Common myeloid progenitor, CD34-positive (primary cell): ENCODE measurements around the gene RHPN2.
"Not testable (repeated sequence)": the region's sequence is repeated elsewhere in the genome, so short reads cannot be mapped to it uniquely, and the experiment has no call there.

Experiments
- CTCF ChIA-PET: fragments of 350-600 bp; sonication (Branson Sonifier 250); formaldehyde crosslinking; loops from one replicate; lab custom pipeline; 2021; ENCODE audit warnings: antibody characterized with exemption; lab: Charles Lee
- POLR2A ChIA-PET: fragments of 350-600 bp; sonication (Branson Sonifier 250); formaldehyde crosslinking; loops from one replicate; lab custom pipeline; 2021; ENCODE audit warnings: antibody characterized with exemption; lab: Charles Lee
- DNase-seq, 3 donors: peaks; one replicate each; pipeline versions ENCODE4 v3.0.0 to v3.0.0-alpha.2; 2013
- H3K27ac ChIP-seq, 2 experiments: 1 replicate in 1 of 2; 2 replicates in 1 of 2; pipeline ENCODE4 v1.7.0; 2013; ENCODE audit warnings: inconsistent platforms in 2 of 2, low read length in 2 of 2, mild to moderate bottlenecking in 2 of 2, low read depth in 1 of 2, moderate library complexity in 1 of 2; ENCODE audit not compliant: severe bottlenecking in 2 of 2, insufficient read depth in 1 of 2, poor library complexity in 1 of 2
- H3K27me3 ChIP-seq, 5 experiments: replicated peaks in 2 of 5; 1 replicate in 3 of 5; 2 replicates in 2 of 5; pipeline versions ENCODE4 v1.6.1 to v1.7.0; 2013; ENCODE audit warnings: low read length in 4 of 5, mild to moderate bottlenecking in 2 of 5, moderate library complexity in 2 of 5, inconsistent platforms in 1 of 5; ENCODE audit not compliant: insufficient read depth in 5 of 5, control insufficient read depth in 4 of 5
- H3K36me3 ChIP-seq, 4 experiments: 1 replicate in 2 of 4; 2 replicates in 2 of 4; pipeline versions ENCODE4 v1.6.1 to v1.7.0; 2013; ENCODE audit warnings: low read length in 3 of 4, control low read depth in 1 of 4, mild to moderate bottlenecking in 1 of 4; ENCODE audit not compliant: control insufficient read depth in 4 of 4, insufficient read depth in 4 of 4
- H3K4me1 ChIP-seq, 4 experiments: 1 replicate in 3 of 4; 2 replicates in 1 of 4; pipeline versions ENCODE4 v1.6.1 to v1.7.1; 2013; ENCODE audit warnings: low read length in 3 of 4, mild to moderate bottlenecking in 3 of 4, control low read depth in 1 of 4, inconsistent platforms in 1 of 4, moderate library complexity in 1 of 4; ENCODE audit not compliant: control insufficient read depth in 4 of 4, insufficient read depth in 4 of 4; ENCODE audit errors: control extremely low read depth in 1 of 4
- H3K4me3 ChIP-seq, 7 experiments: 1 replicate in 4 of 7; 2 replicates in 3 of 7; pipeline versions ENCODE4 v1.5.1 to v1.7.0; 2013; ENCODE audit warnings: mild to moderate bottlenecking in 7 of 7, low read length in 6 of 7, moderate library complexity in 6 of 7, inconsistent platforms in 2 of 7, low read depth in 2 of 7, control low read depth in 1 of 7; ENCODE audit not compliant: insufficient read depth in 4 of 7, control insufficient read depth in 1 of 7; ENCODE audit errors: extremely low read depth in 1 of 7
- H3K9me3 ChIP-seq, 5 experiments: 1 replicate in 4 of 5; 2 replicates in 1 of 5; pipeline versions ENCODE4 v1.6.1 to v1.7.1; 2013; ENCODE audit warnings: low read length in 4 of 5, mild to moderate bottlenecking in 2 of 5, inconsistent platforms in 1 of 5, low read depth in 1 of 5, moderate library complexity in 1 of 5; ENCODE audit not compliant: control insufficient read depth in 4 of 5, insufficient read depth in 2 of 5; ENCODE audit errors: control extremely low read depth in 1 of 5
- WGBS: methylation state at CpG from one replicate; pipeline ENCODE4 v1.1.5; 2013; ENCODE audit not compliant: insufficient coverage; 5-methylcytosine and 5-hydroxymethylcytosine counted together

RHPN2 gene

GRCh38 chr19:32998722-32999121 lies 66.0 kb downstream of the RHPN2 start:
- H3K27ac ChIP-seq = no peak overlapping the region
- DNase-seq = no peak
- POLR2A ChIA-PET = no interaction called here
- H3K4me1 ChIP-seq = no peaks in the 10 kb centered on the region
- H3K4me3 ChIP-seq = no peak overlapping the region
- no peaks in the 10 kb centered on the region for H3K36me3 ChIP-seq
- WGBS = 91% methylated on average over 3 of the region's 3 CpGs
- no peaks in the 10 kb centered on the region for H3K9me3 ChIP-seq
- CTCF ChIA-PET = no interaction called here
- H3K27me3 ChIP-seq = peaks cover 0 to 9% (median 4%) of the 10 kb centered on the region in 5 experiments

DNA sequence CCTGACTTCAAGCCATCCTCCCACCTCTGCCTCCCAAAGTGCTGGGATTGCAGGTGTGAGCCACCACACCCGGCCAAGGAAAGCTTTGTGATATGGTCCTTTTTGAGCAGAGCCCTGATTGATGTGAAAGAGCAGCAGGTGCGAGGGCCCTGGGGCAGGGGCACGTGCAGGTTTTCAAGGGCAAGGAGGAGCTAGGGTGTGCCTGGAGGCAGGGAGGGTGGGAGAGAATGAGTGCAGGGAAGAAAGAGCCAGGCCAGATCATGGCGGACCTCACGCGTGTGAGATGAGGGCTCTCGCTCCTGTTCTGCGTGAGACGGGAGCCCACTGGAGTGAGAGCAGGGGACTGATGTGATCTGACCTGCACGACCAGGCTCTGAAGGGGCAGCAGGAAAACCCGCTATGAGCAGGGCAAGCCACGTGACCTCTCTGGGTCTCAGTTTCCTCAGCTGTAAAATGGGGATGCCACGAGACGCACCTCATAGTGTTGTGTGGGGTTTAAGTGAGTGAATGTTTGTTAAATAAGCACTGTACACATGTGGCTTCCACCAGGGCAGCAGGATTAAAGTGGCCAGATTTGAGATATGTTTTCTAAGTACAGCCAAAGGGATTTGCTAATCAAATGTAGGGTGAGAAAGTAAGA lies 66.9 kb downstream of the RHPN2 start:
- no peaks in the 10 kb centered on the region for H3K36me3 ChIP-seq
- DNase-seq = no peak
- ChIA-PET CTCF (no interaction called here), POLR2A (no interaction called here)
- no peaks in the 10 kb centered on the region for H3K9me3 ChIP-seq
- peaks cover 0 to 9% (median 4%) of the 10 kb centered on the region in 5 experiments for H3K27me3 ChIP-seq
- H3K4me1 ChIP-seq = no peaks in the 10 kb centered on the region
- WGBS = 88% methylated on average over 14 of the region's 14 CpGs
- H3K4me3 ChIP-seq = no peak overlapping the region
- no peak overlapping the region for H3K27ac ChIP-seq

- H3K27me3 ChIP-seq, POLR2A ChIA-PET, H3K27ac ChIP-seq, H3K9me3 ChIP-seq, CTCF ChIA-PET, H3K36me3 ChIP-seq, DNase-seq, H3K4me3 ChIP-seq, H3K4me1 ChIP-seq: not testable (repeated sequence)
- WGBS = 80% methylated on average over 1 of the region's 7 CpGs
Observed at GRCh38 chr19:32997061-32997464, 67.6 kb downstream of the RHPN2 start.

- H3K4me1 ChIP-seq, H3K36me3 ChIP-seq, CTCF ChIA-PET, DNase-seq, H3K9me3 ChIP-seq, POLR2A ChIA-PET, H3K27ac ChIP-seq, H3K4me3 ChIP-seq: not testable (repeated sequence)
- WGBS = 97% methylated on average over 11 of the region's 17 CpGs
- H3K27me3 ChIP-seq = peaks cover 0 to 11% (median 4%) of the 10 kb centered on the region in 5 experiments
Observed at GRCh38 chr19:32995966-32996365, 68.7 kb downstream of the RHPN2 start.

DNA sequence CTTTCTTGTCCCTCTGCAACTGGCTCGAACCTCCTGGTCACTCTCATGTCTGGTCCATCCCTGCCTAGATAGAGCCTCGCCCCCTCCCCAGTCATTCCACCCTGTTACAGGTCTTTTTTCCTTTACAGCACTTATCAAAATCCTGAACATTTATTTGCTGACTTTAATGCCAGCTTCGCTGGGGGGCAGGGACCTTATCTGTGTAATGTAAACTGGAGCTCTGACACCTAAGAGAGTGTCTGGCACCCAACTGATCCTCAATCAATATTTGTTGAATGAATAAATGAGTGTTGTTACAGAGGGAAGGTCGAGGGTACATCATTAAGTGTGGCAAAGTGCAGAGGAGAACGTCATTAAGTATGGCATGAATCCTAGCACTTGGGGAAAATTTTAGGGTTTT lies 76.0 kb downstream of the RHPN2 start:
- no peaks in the 10 kb centered on the region for H3K36me3 ChIP-seq
- CTCF ChIA-PET = no interaction called here

GRCh38 chr19:32988254-32988653 lies 76.4 kb downstream of the RHPN2 start:
- POLR2A ChIA-PET, H3K4me3 ChIP-seq, CTCF ChIA-PET, H3K36me3 ChIP-seq, H3K9me3 ChIP-seq, H3K27ac ChIP-seq, H3K27me3 ChIP-seq, H3K4me1 ChIP-seq, DNase-seq: not testable (repeated sequence)
- 100% methylated on average over 3 of the region's 5 CpGs for WGBS

More for the DNA sequence above, 76.0 kb downstream of the RHPN2 start:
- Histone ChIP-seq H3K9me3 (no peaks in the 10 kb centered on the region), H3K27me3 (peaks cover 0 to 3% (median 2%) of the 10 kb centered on the region in 5 experiments), H3K4me3 (no peak overlapping the region), H3K4me1 (peaks cover 0 to 4% (median 1%) of the 10 kb centered on the region in 4 experiments), H3K27ac (no peak overlapping the region)
- 86% methylated on average over 4 of the region's 5 CpGs for WGBS
- DNase-seq = no peak
- POLR2A ChIA-PET = interaction anchor here (0.6 kb wide), 1 partner anchor 56 kb away, joined by 4 read pairs; no protein-coding TSS in a partner anchor

- POLR2A ChIA-PET, DNase-seq: not testable (repeated sequence)
- WGBS = 100% methylated on average over 2 of the region's 6 CpGs
Observed at GRCh38 chr19:32982488-32982887, 82.2 kb downstream of the RHPN2 start.

More at GRCh38 chr19:32982488-32982887, 82.2 kb downstream of the RHPN2 start:
- H3K4me3 ChIP-seq, H3K27me3 ChIP-seq, H3K4me1 ChIP-seq, H3K9me3 ChIP-seq, H3K27ac ChIP-seq, CTCF ChIA-PET, H3K36me3 ChIP-seq: not testable (repeated sequence)
